Small intestine (tissue), 7 donors: ENCODE results near the gene DOK4. TPM values are rescaled to one million over a fixed set of nuclear protein-coding genes. Genes with fewer than 3 reads are reported as not detected.

Source experiments
- DNase-seq, 2 donors: peaks; one replicate each; pipeline versions ENCODE4 v3.0.0 to v3.0.0-alpha.2; 2013
- FAIRE-seq: peaks from 2 replicates; lab custom pipeline; 2012; peaks lifted over from hg19 to GRCh38; lab: Jason Lieb, UNC
- H3K27ac ChIP-seq, 3 donors: one replicate each; pipeline ENCODE4 v1.5.1; 2013; ENCODE audit warnings: low read length in 2 of 3, mild to moderate bottlenecking in 2 of 3, control low read depth in 1 of 3, inconsistent platforms in 1 of 3, low read depth in 1 of 3, moderate library complexity in 1 of 3
- H3K27me3 ChIP-seq, 3 donors: one replicate each; pipeline ENCODE4 v1.6.1; 2013; ENCODE audit warnings: low read length in 3 of 3, inconsistent platforms in 1 of 3; ENCODE audit not compliant: control insufficient read depth in 3 of 3, insufficient read depth in 3 of 3
- H3K36me3 ChIP-seq, 3 donors: one replicate each; pipeline ENCODE4 v1.6.1; 2013; ENCODE audit warnings: low read length in 3 of 3, inconsistent platforms in 1 of 3, low read depth in 1 of 3, mild to moderate bottlenecking in 1 of 3, moderate library complexity in 1 of 3; ENCODE audit not compliant: control insufficient read depth in 3 of 3, insufficient read depth in 2 of 3
- H3K4me1 ChIP-seq, 3 donors: one replicate each; pipeline ENCODE4 v1.6.1; 2013; ENCODE audit warnings: low read length in 2 of 3, inconsistent platforms in 1 of 3, low read depth in 1 of 3, mild to moderate bottlenecking in 1 of 3, moderate library complexity in 1 of 3; ENCODE audit not compliant: control insufficient read depth in 3 of 3, insufficient read depth in 2 of 3
- H3K4me3 ChIP-seq, 3 donors: one replicate each; pipeline ENCODE4 v1.5.1; 2013; ENCODE audit warnings: low read length in 3 of 3, control low read depth in 1 of 3, inconsistent platforms in 1 of 3, low read depth in 1 of 3, mild to moderate bottlenecking in 1 of 3, moderate library complexity in 1 of 3
- H3K9me3 ChIP-seq, 2 donors: one replicate each; pipeline ENCODE4 v1.6.1; 2013; ENCODE audit warnings: low read depth in 1 of 2, low read length in 1 of 2; ENCODE audit not compliant: control insufficient read depth in 2 of 2, insufficient read depth in 1 of 2
- WGBS, 3 donors: extraction: QIAGEN DNeasy Blood & Tissue Kit; methylation state at CpG; one replicate each; pipeline ENCODE4 v1.1.7; 2013; 5-methylcytosine and 5-hydroxymethylcytosine counted together
- polyA plus RNA-seq, 4 donors: library from polyadenylated mRNA; stranded (reverse) in 3 of 4; unstranded in 1 of 4; fragments of 200-250 nt in 3 of 4; fragments of 120-200 nt in 1 of 4; gene quantifications; one replicate each; pipeline versions ENCODE4 v1.2.1 to v1.2.3, GENCODE V29; 2013
- donor health status: healthy with polysubstance abuse.
- donor health status: control.
- donor health status: control.
- donor health status: Bipolar disorder and iron deficiency.
- donor health status: healthy.

DOK4 gene
- polyA plus RNA-seq, 4 donors = 53.0 to 144 (median 123) TPM

GRCh38 chr16:57427824-57428223 is 58.5 kb downstream of the DOK4 start:
- Histone ChIP-seq H3K4me1 (peaks cover 0 to 10% (median 0%) of the 10 kb centered on the region in 3 donors), H3K36me3 (peaks cover 5 to 47% (median 21%) of the 10 kb centered on the region in 3 donors), H3K27ac (no peak overlapping the region), H3K9me3 (no peaks in the 10 kb centered on the region), H3K4me3 (no peak overlapping the region), H3K27me3 (no peaks in the 10 kb centered on the region)
- FAIRE-seq (no peak), DNase-seq (no peak)

GRCh38 chr16:57427307-57427706 is 59.0 kb downstream of the DOK4 start:
- no peak for FAIRE-seq
- no peaks in the 10 kb centered on the region for H3K9me3 ChIP-seq
- H3K27ac ChIP-seq = no peak overlapping the region
- no peak overlapping the region for H3K4me3 ChIP-seq
- peaks cover 0 to 5% (median 0%) of the 10 kb centered on the region in 3 donors for H3K4me1 ChIP-seq
- 85 to 90% (median 88%) methylated on average over 8 of the region's 8 CpGs for WGBS, 3 donors
- no peaks in the 10 kb centered on the region for H3K27me3 ChIP-seq
- H3K36me3 ChIP-seq = peaks cover 5 to 43% (median 21%) of the 10 kb centered on the region in 3 donors
- no peak for DNase-seq

GRCh38 chr16:57426356-57426755 is 59.9 kb downstream of the DOK4 start:
- no peak overlapping the region for H3K4me3 ChIP-seq
- peaks cover 5 to 38% (median 21%) of the 10 kb centered on the region in 3 donors for H3K36me3 ChIP-seq
- peaks cover 0 to 3% (median 0%) of the 10 kb centered on the region in 3 donors for H3K4me1 ChIP-seq
- H3K27me3 ChIP-seq = no peaks in the 10 kb centered on the region
- DNase-seq (no peak), FAIRE-seq (no peak)
- WGBS, 3 donors = 79 to 88% (median 83%) methylated on average over 7 of the region's 7 CpGs
- no peak overlapping the region for H3K27ac ChIP-seq
- H3K9me3 ChIP-seq = no peaks in the 10 kb centered on the region

- no peaks in the 10 kb centered on the region for H3K27me3 ChIP-seq
- no peaks in the 10 kb centered on the region for H3K9me3 ChIP-seq
- H3K4me3 ChIP-seq = no peak overlapping the region
- H3K36me3 ChIP-seq = peaks cover 0 to 22% (median 8%) of the 10 kb centered on the region in 3 donors
- DNase-seq = no peak
- H3K4me1 ChIP-seq = peaks cover 0 to 3% (median 0%) of the 10 kb centered on the region in 3 donors
- WGBS, 3 donors = 68 to 86% (median 80%) methylated on average over 3 of the region's 3 CpGs
- no peak for FAIRE-seq
- no peak overlapping the region for H3K27ac ChIP-seq
Measured at GRCh38 chr16:57424583-57424982, 61.7 kb downstream of the DOK4 start.

- Histone ChIP-seq H3K9me3 (no peaks in the 10 kb centered on the region), H3K27ac (no peak overlapping the region), H3K27me3 (no peaks in the 10 kb centered on the region), H3K4me3 (no peak overlapping the region), H3K4me1 (peaks cover 0 to 7% (median 0%) of the 10 kb centered on the region in 3 donors), H3K36me3 (peaks cover 0 to 14% (median 3%) of the 10 kb centered on the region in 3 donors)
- 74 to 77% (median 76%) methylated on average over 2 of the region's 2 CpGs for WGBS, 3 donors
- FAIRE-seq (no peak), DNase-seq (no peak)
Measured at GRCh38 chr16:57423152-57423551, 63.1 kb downstream of the DOK4 start.

- Histone ChIP-seq H3K36me3 (peaks cover 0 to 11% (median 0%) of the 10 kb centered on the region in 3 donors), H3K4me3 (no peak overlapping the region), H3K27ac (no peak overlapping the region), H3K9me3 (no peaks in the 10 kb centered on the region), H3K4me1 (peaks cover 0 to 12% (median 0%) of the 10 kb centered on the region in 3 donors), H3K27me3 (no peaks in the 10 kb centered on the region)
- DNase-seq (peak; percentile 40 to 64), FAIRE-seq (no peak)
- WGBS, 3 donors = 35 to 42% (median 41%) methylated on average over 10 of the region's 10 CpGs
Measured at GRCh38 chr16:57422026-57422944, 64.0 kb downstream of the DOK4 start.

Other genes with a start within 250 kb of the DOK4 start
- gene ARL2BP, start 241.2 kb downstream of the DOK4 start, polyA plus RNA-seq = 10 to 100 TPM; 18.8 to 40.9 (median 27.6) TPM
- 100 to 1,000 TPM in 3 of 4 donors, 10 to 100 TPM in 1; 56.9 to 162 (median 138) TPM for gene PLLP, start 201.8 kb downstream of the DOK4 start, polyA plus RNA-seq
- gene CCL22, start 127.7 kb downstream of the DOK4 start, polyA plus RNA-seq = under 1 TPM in 2 of 4 donors, not detected in 2; 0.16 to 0.43 TPM
- gene CX3CL1, start 114.0 kb downstream of the DOK4 start, polyA plus RNA-seq = 10 to 100 TPM in 2 of 4 donors, under 1 TPM in 2; 0.67 to 25.4 (median 9.7) TPM
- under 1 TPM in 2 of 4 donors, not detected in 2; 0.18 to 0.45 TPM for gene CCL17, start 81.7 kb downstream of the DOK4 start, polyA plus RNA-seq
- 10 to 100 TPM; 39.4 to 55.9 (median 47.2) TPM for gene CIAPIN1, start 39.1 kb downstream of the DOK4 start, polyA plus RNA-seq
- gene COQ9, start 39.0 kb downstream of the DOK4 start, polyA plus RNA-seq = 100 to 1,000 TPM in 2 of 4 donors, 10 to 100 TPM in 2; 63.9 to 177 (median 107) TPM
- gene POLR2C, start 23.8 kb downstream of the DOK4 start, polyA plus RNA-seq = 10 to 100 TPM; 51.7 to 86.8 (median 61.4) TPM
- gene CCDC102A, start 50.1 kb upstream of the DOK4 start, polyA plus RNA-seq = 1 to 10 TPM; 1.1 to 4.5 (median 2.2) TPM
- 1 to 10 TPM; 2.4 to 9.3 (median 3.6) TPM for gene ADGRG5, start 56.1 kb upstream of the DOK4 start, polyA plus RNA-seq
- gene ADGRG1, start 142.1 kb upstream of the DOK4 start, polyA plus RNA-seq = 100 to 1,000 TPM in 1 of 4 donors, 10 to 100 TPM in 1, 1 to 10 TPM in 2; 4.1 to 158 (median 26.0) TPM
- gene ADGRG3, start 181.8 kb upstream of the DOK4 start, polyA plus RNA-seq = 1 to 10 TPM in 2 of 4 donors, under 1 TPM in 2; 0.45 to 8.6 (median 1.1) TPM
- gene DRC7, start 208.3 kb upstream of the DOK4 start, polyA plus RNA-seq = under 1 TPM in 1 of 4 donors, not detected in 3; 0.37 TPM
- 10 to 100 TPM in 2 of 4 donors, 1 to 10 TPM in 2; 9.6 to 19.3 (median 12.1) TPM for gene KATNB1, start 249.3 kb upstream of the DOK4 start, polyA plus RNA-seq